ENCODE results near the gene CDC34. TPM values are rescaled to one million over a fixed set of nuclear protein-coding genes. Genes with fewer than 3 reads are reported as not detected.

CDC34 gene, protein sequence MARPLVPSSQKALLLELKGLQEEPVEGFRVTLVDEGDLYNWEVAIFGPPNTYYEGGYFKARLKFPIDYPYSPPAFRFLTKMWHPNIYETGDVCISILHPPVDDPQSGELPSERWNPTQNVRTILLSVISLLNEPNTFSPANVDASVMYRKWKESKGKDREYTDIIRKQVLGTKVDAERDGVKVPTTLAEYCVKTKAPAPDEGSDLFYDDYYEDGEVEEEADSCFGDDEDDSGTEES
- total RNA-seq (2022; extraction: Qiagen RNA extraction; ENCODE audit: low read depth) = 63.4 to 96.7 TPM (median 95.7 TPM) in 5 replicates

DNA sequence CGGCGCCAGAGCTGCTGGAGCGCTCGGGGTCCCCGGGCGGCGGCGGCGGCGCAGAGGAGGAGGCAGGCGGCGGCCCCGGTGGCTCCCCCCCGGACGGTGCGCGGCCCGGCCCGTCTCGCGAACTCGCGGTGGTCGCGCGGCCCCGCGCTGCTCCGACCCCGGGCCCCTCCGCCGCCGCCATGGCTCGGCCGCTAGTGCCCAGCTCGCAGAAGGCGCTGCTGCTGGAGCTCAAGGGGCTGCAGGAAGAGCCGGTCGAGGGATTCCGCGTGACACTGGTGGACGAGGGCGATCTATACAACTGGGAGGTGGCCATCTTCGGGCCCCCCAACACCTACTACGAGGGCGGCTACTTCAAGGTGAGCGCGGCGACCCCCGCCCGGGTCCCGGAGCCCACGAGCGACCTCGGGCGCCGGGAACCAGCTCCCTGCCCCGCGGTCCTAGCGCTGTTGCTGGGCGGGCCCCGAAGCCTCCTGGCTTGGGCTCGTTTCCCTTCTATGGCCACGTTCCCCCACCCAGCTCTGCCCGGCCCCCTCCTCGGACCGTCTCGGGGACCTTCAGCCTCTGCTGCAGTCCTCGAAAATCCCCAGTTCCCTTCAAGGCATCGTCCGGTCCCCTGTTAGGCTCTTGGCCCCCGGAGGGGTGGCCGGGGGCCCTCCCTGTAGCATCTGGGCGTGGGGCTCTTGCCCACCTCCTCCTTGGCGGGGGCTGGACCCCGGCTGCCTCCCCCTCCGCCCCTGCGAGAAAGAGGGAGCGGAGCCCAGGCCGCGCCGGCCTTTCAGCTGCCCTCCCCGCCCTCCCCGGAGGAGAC is at the start of gene CDC34:
CDC34 (plus strand) TSS at position 8 of the 808 bp plus-strand sequence; CDS start at position 180, 172 bp downstream.

DNA sequence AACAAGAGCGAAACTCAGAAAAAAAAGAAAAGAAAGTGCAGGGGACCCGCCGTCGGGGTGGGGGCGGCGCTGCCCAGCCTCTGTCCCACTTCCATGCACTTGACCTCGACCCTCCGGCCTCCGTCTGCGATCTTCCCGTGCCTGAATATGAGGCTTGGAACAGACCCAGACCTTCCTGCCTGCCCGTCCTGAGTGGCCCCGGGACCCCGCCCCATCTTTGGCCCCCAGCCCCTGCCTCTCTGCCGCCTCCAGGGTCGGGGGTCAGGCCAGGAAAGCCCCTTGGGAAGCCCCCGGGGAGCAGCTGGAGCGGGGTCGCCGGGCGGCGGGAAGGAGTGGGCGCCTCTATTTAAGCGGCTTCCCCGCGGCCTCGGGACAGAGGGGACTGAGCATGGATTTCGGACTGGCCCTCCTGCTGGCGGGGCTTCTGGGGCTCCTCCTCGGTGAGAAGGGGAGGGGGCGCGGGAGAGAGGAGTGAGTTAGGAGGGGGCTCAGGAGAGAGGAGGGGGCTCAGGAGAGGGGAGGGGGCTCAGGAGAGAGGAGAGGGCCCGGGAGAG is 35.4 kb upstream of the CDC34 start, which contains the start of gene MADCAM1:
MADCAM1 (plus strand) TSS at position 375 of the 554 bp plus-strand sequence; CDS start at position 389, 14 bp downstream.

DNA sequence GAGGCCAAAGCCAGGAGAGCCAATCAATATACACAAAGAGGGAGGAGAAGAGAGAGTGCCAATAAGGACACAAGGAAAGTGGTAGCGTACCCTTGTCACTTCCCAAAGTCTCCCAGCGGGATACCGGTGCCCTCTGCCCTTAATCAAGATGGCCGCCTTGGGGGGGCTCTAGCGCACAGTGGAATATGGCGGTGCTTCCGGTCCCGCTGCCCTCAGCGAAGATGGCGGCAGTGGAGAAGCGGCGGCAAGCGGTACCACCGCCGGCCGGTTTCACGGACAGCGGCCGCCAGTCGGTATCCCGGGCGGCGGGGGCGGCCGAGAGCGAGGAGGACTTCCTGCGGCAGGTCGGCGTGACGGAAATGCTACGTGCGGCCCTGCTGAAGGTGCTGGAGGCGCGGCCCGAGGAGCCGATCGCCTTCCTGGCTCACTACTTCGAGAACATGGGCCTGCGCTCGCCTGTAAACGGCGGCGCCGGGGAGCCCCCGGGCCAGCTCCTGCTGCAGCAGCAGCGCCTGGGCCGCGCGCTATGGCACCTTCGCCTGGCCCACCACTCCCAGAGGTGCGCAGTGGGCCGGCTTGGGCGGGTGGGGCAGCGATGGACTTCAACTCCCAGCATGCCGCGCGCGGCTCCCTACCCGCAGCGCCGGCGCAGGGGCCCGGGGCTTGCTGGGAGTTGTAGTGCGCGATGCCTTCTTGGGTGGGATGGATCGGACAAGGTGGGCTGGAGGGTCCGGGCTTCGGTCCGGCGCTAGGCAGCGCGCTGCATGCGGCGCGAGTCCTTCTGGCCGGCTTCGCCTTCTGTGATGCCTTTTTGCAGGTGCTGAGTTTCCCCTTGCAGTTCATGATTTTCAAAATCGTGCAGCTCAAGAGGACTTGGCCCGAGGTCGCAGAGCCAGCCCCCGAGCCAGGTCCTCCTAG is 24.0 kb upstream of the CDC34 start, which contains the start of gene TPGS1:
TPGS1 (plus strand) TSS at position 212 of the 918 bp plus-strand sequence; CDS start at position 222, 10 bp downstream.

DNA sequence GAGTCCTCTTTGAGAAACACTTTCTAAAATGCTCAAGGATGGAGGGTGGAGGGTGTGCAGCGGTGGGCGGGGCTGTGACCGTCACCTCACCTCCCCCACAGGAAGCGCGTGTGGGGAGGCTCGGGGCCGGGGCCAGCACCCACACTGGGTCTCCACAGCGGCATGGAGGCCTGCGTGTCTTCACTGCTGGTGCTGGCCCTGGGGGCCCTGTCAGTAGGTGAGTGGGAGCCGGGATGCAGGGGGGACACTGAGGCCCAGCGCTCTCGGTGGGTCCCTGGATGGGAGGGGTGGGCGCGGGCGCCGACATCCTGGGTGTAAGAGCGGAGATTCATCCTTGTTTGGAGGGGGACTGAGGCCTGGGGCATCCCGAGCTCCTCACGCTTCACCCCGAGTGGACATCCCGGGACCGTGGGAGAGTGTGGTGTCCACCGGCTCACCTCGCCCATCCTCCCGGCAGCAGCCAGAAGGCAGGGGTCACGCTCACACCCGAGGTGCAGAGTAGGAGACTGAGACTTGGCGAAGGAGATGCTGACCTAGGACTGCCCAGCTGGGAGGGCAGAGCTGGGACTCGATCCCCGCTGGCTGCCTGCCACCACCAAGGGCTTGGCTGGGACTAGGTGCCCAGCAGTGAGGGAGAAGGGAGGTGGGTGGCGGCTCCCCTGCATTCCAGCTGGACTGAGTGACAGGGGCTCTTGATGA is 12.5 kb downstream of the CDC34 start, which contains the start of gene GZMM:
GZMM (plus strand) TSS at position 144 of the 699 bp plus-strand sequence; CDS start at position 163, 19 bp downstream.

DNA sequence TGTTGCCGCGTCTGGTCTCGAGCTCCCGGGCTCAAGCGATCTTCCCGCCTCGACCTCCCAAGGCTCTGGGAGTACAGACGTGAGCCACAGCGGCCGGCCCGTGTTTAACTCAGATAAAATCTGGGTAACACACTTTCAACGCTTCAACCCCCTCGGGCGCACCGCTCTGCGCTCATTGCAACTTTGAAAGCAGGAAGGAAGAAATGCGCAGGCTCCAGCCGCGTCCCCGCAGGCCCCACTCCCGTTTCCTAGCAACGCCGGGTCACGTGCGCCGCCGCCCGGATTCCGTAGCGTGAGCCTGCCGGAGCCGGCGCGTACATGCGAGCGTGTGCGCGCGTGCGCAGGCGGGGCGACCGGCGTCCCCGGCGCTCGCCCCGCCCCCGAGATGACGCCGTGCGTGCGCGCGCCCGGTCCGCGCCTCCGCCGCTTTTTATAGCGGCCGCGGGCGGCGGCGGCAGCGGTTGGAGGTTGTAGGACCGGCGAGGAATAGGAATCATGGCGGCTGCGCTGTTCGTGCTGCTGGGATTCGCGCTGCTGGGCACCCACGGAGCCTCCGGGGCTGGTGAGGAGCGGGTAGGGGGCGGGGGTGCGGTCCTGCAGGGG is 40.7 kb downstream of the CDC34 start, which contains the start of gene BSG:
BSG (plus strand) TSS at position 457 of the 603 bp plus-strand sequence; CDS start at position 496, 39 bp downstream.

DNA sequence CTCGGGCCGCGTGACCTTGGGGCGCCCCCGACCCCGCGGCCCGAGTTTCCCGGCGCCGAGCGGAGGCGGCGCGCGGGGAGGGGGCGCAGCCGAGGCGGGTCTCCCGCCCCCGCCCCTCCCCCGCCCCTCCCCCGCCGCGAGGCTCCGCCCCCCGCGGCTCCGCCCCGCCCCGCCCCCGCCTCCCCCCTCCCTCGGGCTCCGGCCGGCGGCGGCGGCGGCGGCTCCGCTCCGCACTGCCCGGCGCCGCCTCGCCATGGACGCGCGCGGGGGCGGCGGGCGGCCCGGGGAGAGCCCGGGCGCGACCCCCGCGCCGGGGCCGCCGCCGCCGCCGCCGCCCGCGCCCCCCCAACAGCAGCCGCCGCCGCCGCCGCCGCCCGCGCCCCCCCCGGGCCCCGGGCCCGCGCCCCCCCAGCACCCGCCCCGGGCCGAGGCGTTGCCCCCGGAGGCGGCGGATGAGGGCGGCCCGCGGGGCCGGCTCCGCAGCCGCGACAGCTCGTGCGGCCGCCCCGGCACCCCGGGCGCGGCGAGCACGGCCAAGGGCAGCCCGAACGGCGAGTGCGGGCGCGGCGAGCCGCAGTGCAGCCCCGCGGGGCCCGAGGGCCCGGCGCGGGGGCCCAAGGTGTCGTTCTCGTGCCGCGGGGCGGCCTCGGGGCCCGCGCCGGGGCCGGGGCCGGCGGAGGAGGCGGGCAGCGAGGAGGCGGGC is 58.3 kb downstream of the CDC34 start, which contains the start of gene HCN2:
HCN2 (plus strand) TSS at position 189 of the 703 bp plus-strand sequence; CDS start at position 254, 65 bp downstream.

Other genes starting within 250 kb of the CDC34 start
- gene PLPP2, start 240.4 kb upstream of the CDC34 start, total RNA-seq (2022; extraction: Qiagen RNA extraction; ENCODE audit: low read depth) = 81.0 to 109 TPM (median 101 TPM) in 5 replicates
- 14.9 to 21.0 TPM (median 19.5 TPM) in 5 replicates for gene MIER2, start 187.0 kb upstream of the CDC34 start, total RNA-seq (2022; extraction: Qiagen RNA extraction; ENCODE audit: low read depth)
- 0.37 to 0.46 TPM (median 0.40 TPM) in 5 replicates for gene C2CD4C, start 122.6 kb upstream of the CDC34 start, total RNA-seq (2022; extraction: Qiagen RNA extraction; ENCODE audit: low read depth)
- gene SHC2, start 70.7 kb upstream of the CDC34 start, total RNA-seq (2022; extraction: Qiagen RNA extraction; ENCODE audit: low read depth) = 0.80 to 1.3 TPM (median 1.00 TPM) in 5 replicates
- gene MADCAM1, start 35.3 kb upstream of the CDC34 start, total RNA-seq (2022; extraction: Qiagen RNA extraction; ENCODE audit: low read depth) = 0.14 to 0.40 TPM (median 0.33 TPM) in 5 replicates
- gene TPGS1, start 24.3 kb upstream of the CDC34 start, total RNA-seq (2022; extraction: Qiagen RNA extraction; ENCODE audit: low read depth) = 12.4 to 16.5 TPM (median 14.8 TPM) in 5 replicates
- 0.27 to 0.57 TPM (median 0.38 TPM) in 3 of 5 replicates, not detected in the others for gene GZMM, start 12.3 kb downstream of the CDC34 start, total RNA-seq (2022; extraction: Qiagen RNA extraction; ENCODE audit: low read depth)
- gene BSG, start 40.8 kb downstream of the CDC34 start, total RNA-seq (2022; extraction: Qiagen RNA extraction; ENCODE audit: low read depth) = 661 to 737 TPM (median 728 TPM) in 5 replicates
- 28.8 to 39.6 TPM (median 38.9 TPM) in 5 replicates for gene HCN2, start 58.1 kb downstream of the CDC34 start, total RNA-seq (2022; extraction: Qiagen RNA extraction; ENCODE audit: low read depth)
- 74.9 to 100 TPM (median 98.7 TPM) in 5 replicates for gene POLRMT, start 101.8 kb downstream of the CDC34 start, total RNA-seq (2022; extraction: Qiagen RNA extraction; ENCODE audit: low read depth)
- 0.32 to 0.79 TPM (median 0.67 TPM) in 5 replicates for gene FGF22, start 108.1 kb downstream of the CDC34 start, total RNA-seq (2022; extraction: Qiagen RNA extraction; ENCODE audit: low read depth)
- 57.4 to 74.9 TPM (median 73.8 TPM) in 5 replicates for gene RNF126, start 131.5 kb downstream of the CDC34 start, total RNA-seq (2022; extraction: Qiagen RNA extraction; ENCODE audit: low read depth)
- gene FSTL3, start 144.6 kb downstream of the CDC34 start, total RNA-seq (2022; extraction: Qiagen RNA extraction; ENCODE audit: low read depth) = 198 to 248 TPM (median 224 TPM) in 5 replicates
- not detected in 5 replicates for gene PRSS57, start 163.7 kb downstream of the CDC34 start, total RNA-seq (2022; extraction: Qiagen RNA extraction; ENCODE audit: low read depth)
- 9.8 to 18.2 TPM (median 15.0 TPM) in 5 replicates for gene PALM, start 177.2 kb downstream of the CDC34 start, total RNA-seq (2022; extraction: Qiagen RNA extraction; ENCODE audit: low read depth)
- 67.0 to 86.8 TPM (median 81.7 TPM) in 5 replicates for gene MISP, start 219.4 kb downstream of the CDC34 start, total RNA-seq (2022; extraction: Qiagen RNA extraction; ENCODE audit: low read depth)

Measured in A549 treated with GW870086 at 1 μM for 4 hours (cell line).